Body of pancreas (tissue), 4 donors: ENCODE results near the gene MACF1. TPM values are rescaled to one million over a fixed set of nuclear protein-coding genes. Genes with fewer than 3 reads are reported as not detected.

Source experiments
- ATAC-seq: fragments of 150-250 bp; one replicate; pipeline ENCODE4 v1.9.1; 2016
- DNase-seq, 4 donors: peaks; one replicate each; pipeline ENCODE4 v3.0.0-alpha.2; 2019
- H3K27ac ChIP-seq, 4 donors: fragments of 200-600 bp; sonication (generic); 1 replicate in 3 of 4; 2 replicates in 1 of 4; pipeline versions ENCODE4 v1.5.1 to v1.6.1; 2016 to 2019; ENCODE audit warnings: mild to moderate bottlenecking in 1 of 4, mixed read lengths in 1 of 4, moderate library complexity in 1 of 4
- H3K27me3 ChIP-seq, 2 donors: fragments of 200-600 bp; sonication (generic); one replicate each; pipeline ENCODE4 v1.6.0; 2016; ENCODE audit warnings: mild to moderate bottlenecking in 1 of 2
- H3K36me3 ChIP-seq, 2 donors: fragments of 200-600 bp; sonication (generic); replicated peaks in 1 of 2; 2 replicates each; pipeline ENCODE4 v1.5.1; 2016; ENCODE audit warnings: low read depth in 2 of 2; ENCODE audit not compliant: insufficient read depth in 1 of 2
- H3K4me1 ChIP-seq: fragments of 200-600 bp; sonication (generic); one replicate; pipeline ENCODE4 v1.6.0; 2016
- H3K4me3 ChIP-seq, 2 donors: fragments of 200-600 bp; sonication (generic); 1 replicate in 1 of 2; 2 replicates in 1 of 2; pipeline ENCODE4 v1.5.1; 2016 to 2019
- H3K9me3 ChIP-seq, 3 donors: fragments of 200-600 bp; sonication (generic); 1 replicate in 2 of 3; 2 replicates in 1 of 3; pipeline ENCODE4 v1.5.1; 2016
- POLR2A ChIP-seq, 3 donors: fragments of 450-650 bp; IDR thresholded peaks; one replicate each; pipeline ENCODE4 v1.6.1; 2016; ENCODE audit warnings: antibody characterized with exemption in 3 of 3, mild to moderate bottlenecking in 2 of 3
- WGBS, 2 donors: methylation state at CpG; one replicate each; pipeline ENCODE4 v1.1.5; 2017; 5-methylcytosine and 5-hydroxymethylcytosine counted together
- intact Hi-C: fragments of 100-400 bp; cut with DNase I; formaldehyde crosslinking; loops from one replicate; pipeline ENCODE4 v1.15.1; 2023
- total RNA-seq, 2 donors: library from RNA; depleted of rRNA; stranded (reverse); fragments of >200 nt; gene quantifications; one replicate each; pipeline ENCODE4 v1.1.0, GENCODE V29; 2016
- TF ChIP-seq, protein P1 (sequence below), 7 experiments: fragments of 450-650 bp in 4 of 7; fragments of 200-600 bp in 3 of 7; sonication (generic) in 3 of 7; IDR thresholded peaks; one replicate each; pipeline ENCODE4 v1.5.1; 2016 to 2019; ENCODE audit warnings: antibody characterized with exemption in 7 of 7

Gene MACF1
- total RNA-seq, 2 donors from 2014 or later: 144 to 190 TPM

- no peak overlapping the region for H3K27ac ChIP-seq
- intact Hi-C loops: no loop called here
- no peak overlapping the region for H3K4me3 ChIP-seq
- H3K4me1 ChIP-seq: peaks cover 32% of the 10 kb centered on the region
- no peaks in the 10 kb centered on the region for H3K36me3 ChIP-seq
- TF ChIP-seq, protein P1, sequence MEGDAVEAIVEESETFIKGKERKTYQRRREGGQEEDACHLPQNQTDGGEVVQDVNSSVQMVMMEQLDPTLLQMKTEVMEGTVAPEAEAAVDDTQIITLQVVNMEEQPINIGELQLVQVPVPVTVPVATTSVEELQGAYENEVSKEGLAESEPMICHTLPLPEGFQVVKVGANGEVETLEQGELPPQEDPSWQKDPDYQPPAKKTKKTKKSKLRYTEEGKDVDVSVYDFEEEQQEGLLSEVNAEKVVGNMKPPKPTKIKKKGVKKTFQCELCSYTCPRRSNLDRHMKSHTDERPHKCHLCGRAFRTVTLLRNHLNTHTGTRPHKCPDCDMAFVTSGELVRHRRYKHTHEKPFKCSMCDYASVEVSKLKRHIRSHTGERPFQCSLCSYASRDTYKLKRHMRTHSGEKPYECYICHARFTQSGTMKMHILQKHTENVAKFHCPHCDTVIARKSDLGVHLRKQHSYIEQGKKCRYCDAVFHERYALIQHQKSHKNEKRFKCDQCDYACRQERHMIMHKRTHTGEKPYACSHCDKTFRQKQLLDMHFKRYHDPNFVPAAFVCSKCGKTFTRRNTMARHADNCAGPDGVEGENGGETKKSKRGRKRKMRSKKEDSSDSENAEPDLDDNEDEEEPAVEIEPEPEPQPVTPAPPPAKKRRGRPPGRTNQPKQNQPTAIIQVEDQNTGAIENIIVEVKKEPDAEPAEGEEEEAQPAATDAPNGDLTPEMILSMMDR (IDR thresholded peaks at IDR 0.05): no peak
- TF ChIP-seq POLR2A (IDR thresholded peaks at IDR 0.05): no peak
- no peak for DNase-seq
- 79 to 80% methylated on average over 1 of the region's 1 CpG for WGBS, 2 donors
- no peaks in the 10 kb centered on the region for H3K27me3 ChIP-seq
- ATAC-seq: no peak
- no peaks in the 10 kb centered on the region for H3K9me3 ChIP-seq
These were observed 39.0 kb upstream of the MACF1 start for GRCh38 chr1:39165488-39165887.

GRCh38 chr1:39167632-39168209, 36.8 kb upstream of the MACF1 start:
- intact Hi-C loops: no loop called here
- H3K27ac ChIP-seq: no peak overlapping the region
- peaks cover 39% of the 10 kb centered on the region for H3K4me1 ChIP-seq
- DNase-seq (no peak), ATAC-seq (no peak)
- H3K36me3 ChIP-seq: no peaks in the 10 kb centered on the region
- H3K9me3 ChIP-seq: no peaks in the 10 kb centered on the region
- WGBS, 2 donors: 79% methylated on average over 5 of the region's 5 CpGs
- no peak overlapping the region for H3K4me3 ChIP-seq
- H3K27me3 ChIP-seq: no peaks in the 10 kb centered on the region
- TF ChIP-seq, protein P1 (IDR thresholded peaks at IDR 0.05): no peak
- no peak for TF ChIP-seq POLR2A (IDR thresholded peaks at IDR 0.05)

GRCh38 chr1:39168301-39169080, 36.0 kb upstream of the MACF1 start:
- no peak overlapping the region for H3K27ac ChIP-seq

GRCh38 chr1:39170731-39171667, 33.5 kb upstream of the MACF1 start:
- no peaks in the 10 kb centered on the region for H3K9me3 ChIP-seq
- WGBS, 2 donors: 55 to 57% methylated on average over 9 of the region's 9 CpGs
- peaks cover 48% of the 10 kb centered on the region for H3K4me1 ChIP-seq
- no peak for TF ChIP-seq POLR2A (IDR thresholded peaks at IDR 0.05)
- TF ChIP-seq, protein P1 (IDR thresholded peaks at IDR 0.05): no peak
- intact Hi-C loops: no loop called here
- H3K27ac ChIP-seq: no peak overlapping the region
- no peak overlapping the region for H3K4me3 ChIP-seq
- no peak for ATAC-seq
- H3K27me3 ChIP-seq: no peaks in the 10 kb centered on the region
- peak in 1 of 4 donors; percentile 31 for DNase-seq
- no peaks in the 10 kb centered on the region for H3K36me3 ChIP-seq

More at GRCh38 chr1:39168301-39169080, 36.0 kb upstream of the MACF1 start:
- intact Hi-C loops: no loop called here
- ATAC-seq: no peak
- Histone ChIP-seq H3K4me3 (no peak overlapping the region), H3K9me3 (no peaks in the 10 kb centered on the region), H3K27me3 (no peaks in the 10 kb centered on the region), H3K36me3 (no peaks in the 10 kb centered on the region), H3K4me1 (peaks cover 45% of the 10 kb centered on the region)
- 93 to 96% methylated on average over 9 of the region's 9 CpGs for WGBS, 2 donors
- no peak for DNase-seq
- TF ChIP-seq, protein P1 (IDR thresholded peaks at IDR 0.05): no peak
- TF ChIP-seq POLR2A (IDR thresholded peaks at IDR 0.05): no peak
